Tibial nerve (tissue), 3 donors: ENCODE results near the gene GNG14.

Experiments
- POLR2A ChIP-seq, 2 donors: fragments of 450-650 bp; IDR thresholded peaks; one replicate each; pipeline ENCODE4 v1.6.1; 2017; ENCODE audit warnings: antibody characterized with exemption in 2 of 2, mild to moderate bottlenecking in 2 of 2, moderate library complexity in 2 of 2
- TF ChIP-seq, protein P1 (sequence below), 5 experiments: fragments of 200-600 bp in 3 of 5; fragments of 450-650 bp in 2 of 5; sonication (generic) in 3 of 5; IDR thresholded peaks; one replicate each; pipeline ENCODE4 v1.5.1; 2016 to 2019; ENCODE audit warnings: antibody characterized with exemption in 5 of 5, mild to moderate bottlenecking in 3 of 5, moderate library complexity in 2 of 5

- TF ChIP-seq, protein P1, sequence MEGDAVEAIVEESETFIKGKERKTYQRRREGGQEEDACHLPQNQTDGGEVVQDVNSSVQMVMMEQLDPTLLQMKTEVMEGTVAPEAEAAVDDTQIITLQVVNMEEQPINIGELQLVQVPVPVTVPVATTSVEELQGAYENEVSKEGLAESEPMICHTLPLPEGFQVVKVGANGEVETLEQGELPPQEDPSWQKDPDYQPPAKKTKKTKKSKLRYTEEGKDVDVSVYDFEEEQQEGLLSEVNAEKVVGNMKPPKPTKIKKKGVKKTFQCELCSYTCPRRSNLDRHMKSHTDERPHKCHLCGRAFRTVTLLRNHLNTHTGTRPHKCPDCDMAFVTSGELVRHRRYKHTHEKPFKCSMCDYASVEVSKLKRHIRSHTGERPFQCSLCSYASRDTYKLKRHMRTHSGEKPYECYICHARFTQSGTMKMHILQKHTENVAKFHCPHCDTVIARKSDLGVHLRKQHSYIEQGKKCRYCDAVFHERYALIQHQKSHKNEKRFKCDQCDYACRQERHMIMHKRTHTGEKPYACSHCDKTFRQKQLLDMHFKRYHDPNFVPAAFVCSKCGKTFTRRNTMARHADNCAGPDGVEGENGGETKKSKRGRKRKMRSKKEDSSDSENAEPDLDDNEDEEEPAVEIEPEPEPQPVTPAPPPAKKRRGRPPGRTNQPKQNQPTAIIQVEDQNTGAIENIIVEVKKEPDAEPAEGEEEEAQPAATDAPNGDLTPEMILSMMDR (IDR thresholded peaks at IDR 0.05), result no peak
- no peak for TF ChIP-seq POLR2A (IDR thresholded peaks at IDR 0.05)
Measured at GRCh38 chr19:12723381-12723640, 35.5 kb downstream of the GNG14 start.
